Astrocyte (in vitro differentiated cells and primary cell): ENCODE results near the gene PPP2R3B. TPM values are rescaled to one million over a fixed set of nuclear protein-coding genes. Genes with fewer than 3 reads are reported as not detected.
"Not testable (repeated sequence)": the region's sequence is repeated elsewhere in the genome, so short reads cannot be mapped to it uniquely, and the experiment has no call there.

Experiments
- DNase-seq: peaks from one replicate; pipeline ENCODE4 v3.0.0-alpha.2; 2010; ENCODE audit warnings: low read depth
- FAIRE-seq: peaks from 2 replicates; lab custom pipeline; 2011; peaks lifted over from hg19 to GRCh38; lab: Jason Lieb, UNC
- H2AFZ ChIP-seq: 2 replicates; pipeline ENCODE4 v1.6.0; 2012; ENCODE audit warnings: low read depth, low read length, inconsistent platforms
- H3K27ac ChIP-seq: 2 replicates; pipeline ENCODE4 v1.5.1; 2011; ENCODE audit warnings: low read depth, low read length, inconsistent platforms
- H3K27me3 ChIP-seq: 2 replicates; pipeline ENCODE4 v1.6.0; 2011; ENCODE audit warnings: low read length, inconsistent platforms; ENCODE audit not compliant: insufficient read depth
- H3K36me3 ChIP-seq: 2 replicates; pipeline ENCODE4 v1.5.1; 2011; ENCODE audit warnings: low read length, inconsistent platforms; ENCODE audit not compliant: insufficient read depth
- H3K4me1 ChIP-seq: 2 replicates; pipeline ENCODE4 v1.5.1; 2011; ENCODE audit warnings: low read length, inconsistent platforms; ENCODE audit not compliant: insufficient read depth
- H3K4me2 ChIP-seq: 2 replicates; pipeline ENCODE4 v1.6.0; 2012; ENCODE audit warnings: low read length, inconsistent platforms
- H3K4me3 ChIP-seq: 2 replicates; pipeline ENCODE4 v1.5.1; 2011; ENCODE audit warnings: low read depth, mild to moderate bottlenecking, low read length, inconsistent platforms; ENCODE audit not compliant: insufficient read depth
- H3K79me2 ChIP-seq: 2 replicates; pipeline ENCODE4 v1.6.0; 2012; ENCODE audit warnings: mild to moderate bottlenecking, low read length, inconsistent platforms; ENCODE audit not compliant: insufficient read depth
- H3K9ac ChIP-seq: 2 replicates; pipeline ENCODE4 v1.6.0; 2012; ENCODE audit warnings: mild to moderate bottlenecking, low read length, inconsistent platforms
- H3K9me3 ChIP-seq: 2 replicates; pipeline ENCODE4 v1.5.1; 2012; ENCODE audit warnings: low read depth, mild to moderate bottlenecking, low read length, inconsistent platforms; ENCODE audit not compliant: insufficient read depth
- H4K20me1 ChIP-seq: 2 replicates; pipeline ENCODE4 v1.6.0; 2012; ENCODE audit warnings: low read length, inconsistent platforms; ENCODE audit not compliant: insufficient read depth
- H3K27ac Mint-ChIP-seq: one replicate; pipeline ENCODE4 v1.8.0; 2021; ENCODE audit warnings: mild to moderate bottlenecking, mixed read lengths; ENCODE audit not compliant: unreplicated experiment
- H3K27me3 Mint-ChIP-seq: one replicate; pipeline ENCODE4 v1.8.0; 2021; ENCODE audit warnings: low read depth, mixed read lengths; ENCODE audit not compliant: unreplicated experiment
- H3K36me3 Mint-ChIP-seq: one replicate; pipeline ENCODE4 v1.8.0; 2021; ENCODE audit warnings: low read depth, mixed read lengths; ENCODE audit not compliant: unreplicated experiment
- H3K4me1 Mint-ChIP-seq: one replicate; pipeline ENCODE4 v1.8.0; 2021; ENCODE audit warnings: low read depth, mixed read lengths; ENCODE audit not compliant: unreplicated experiment
- H3K4me3 Mint-ChIP-seq: one replicate; pipeline ENCODE4 v1.8.0; 2021; ENCODE audit warnings: mild to moderate bottlenecking, moderate library complexity, mixed read lengths; ENCODE audit not compliant: unreplicated experiment
- H3K9me3 Mint-ChIP-seq: one replicate; pipeline ENCODE4 v1.8.0; 2021; ENCODE audit warnings: mild to moderate bottlenecking, mixed read lengths; ENCODE audit not compliant: unreplicated experiment
- EZH2 ChIP-seq: IDR thresholded peaks from 2 replicates; pipeline ENCODE4 v1.6.1; 2012; ENCODE audit warnings: mild to moderate bottlenecking, low read length, inconsistent platforms; ENCODE audit not compliant: insufficient read depth
- total RNA-seq: library from RNA; stranded (reverse); gene quantifications from 2 replicates; pipeline ENCODE4 v1.2.1, GENCODE V29; 2021
- TF ChIP-seq, protein P1 (sequence below): IDR thresholded peaks from 2 replicates; pipeline ENCODE4 v1.5.1; 2011; ENCODE audit warnings: low read depth, mild to moderate bottlenecking, inconsistent platforms, low read length, moderate library complexity; ENCODE audit not compliant: insufficient read depth

The PPP2R3B gene
- total RNA-seq, 1 donor from 2014 or later: 44.7 TPM

DNA sequence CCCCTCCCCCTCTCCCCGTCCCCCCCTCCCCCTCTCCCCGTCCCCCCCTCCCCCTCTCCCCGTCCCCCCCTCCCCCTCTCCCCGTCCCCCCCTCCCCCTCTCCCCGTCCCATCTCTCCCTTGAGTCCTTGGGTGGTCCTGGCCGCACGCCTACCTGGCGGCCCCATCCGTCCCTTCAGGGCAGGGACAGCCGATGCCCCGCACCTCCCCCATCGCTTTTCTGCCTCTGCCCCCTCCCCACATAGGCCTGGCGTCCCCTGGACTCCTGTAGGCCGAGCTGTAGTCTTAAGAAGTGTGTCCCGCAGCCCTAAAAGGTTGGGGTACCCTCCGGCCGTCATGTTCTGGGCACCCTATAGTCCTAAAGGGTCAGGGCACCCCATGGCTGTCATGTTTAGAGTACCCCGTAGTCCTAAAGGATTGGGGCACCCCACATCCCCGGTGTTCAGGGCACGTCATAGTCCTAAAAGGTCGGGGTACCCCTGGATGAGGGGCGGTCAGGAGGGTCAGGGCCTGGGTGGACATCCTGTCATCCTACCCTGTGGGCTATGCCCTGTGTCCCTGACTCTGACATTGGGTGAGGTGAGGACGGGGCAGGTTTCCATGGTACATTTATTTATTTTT lies 57.3 kb downstream of the PPP2R3B start:
- no peak overlapping the region for H3K4me3 Mint-ChIP-seq
- no peak overlapping the region for H3K4me3 ChIP-seq
- no peaks in the 10 kb centered on the region for H3K27me3 Mint-ChIP-seq
- H4K20me1 ChIP-seq: no peaks in the 10 kb centered on the region
- peaks cover 2% of the 10 kb centered on the region for H3K4me1 Mint-ChIP-seq
- H2AFZ ChIP-seq: no peak overlapping the region
- H3K27ac ChIP-seq: no peak overlapping the region
- no peak overlapping the region for H3K9ac ChIP-seq
- H3K4me2 ChIP-seq: no peak overlapping the region
- FAIRE-seq: no peak
- H3K4me1 ChIP-seq: peaks cover 8% of the 10 kb centered on the region
- H3K27ac Mint-ChIP-seq: no peak overlapping the region
- H3K36me3 ChIP-seq: no peaks in the 10 kb centered on the region
- no peaks in the 10 kb centered on the region for H3K27me3 ChIP-seq
- no peaks in the 10 kb centered on the region for H3K79me2 ChIP-seq
- TF ChIP-seq, protein P1, sequence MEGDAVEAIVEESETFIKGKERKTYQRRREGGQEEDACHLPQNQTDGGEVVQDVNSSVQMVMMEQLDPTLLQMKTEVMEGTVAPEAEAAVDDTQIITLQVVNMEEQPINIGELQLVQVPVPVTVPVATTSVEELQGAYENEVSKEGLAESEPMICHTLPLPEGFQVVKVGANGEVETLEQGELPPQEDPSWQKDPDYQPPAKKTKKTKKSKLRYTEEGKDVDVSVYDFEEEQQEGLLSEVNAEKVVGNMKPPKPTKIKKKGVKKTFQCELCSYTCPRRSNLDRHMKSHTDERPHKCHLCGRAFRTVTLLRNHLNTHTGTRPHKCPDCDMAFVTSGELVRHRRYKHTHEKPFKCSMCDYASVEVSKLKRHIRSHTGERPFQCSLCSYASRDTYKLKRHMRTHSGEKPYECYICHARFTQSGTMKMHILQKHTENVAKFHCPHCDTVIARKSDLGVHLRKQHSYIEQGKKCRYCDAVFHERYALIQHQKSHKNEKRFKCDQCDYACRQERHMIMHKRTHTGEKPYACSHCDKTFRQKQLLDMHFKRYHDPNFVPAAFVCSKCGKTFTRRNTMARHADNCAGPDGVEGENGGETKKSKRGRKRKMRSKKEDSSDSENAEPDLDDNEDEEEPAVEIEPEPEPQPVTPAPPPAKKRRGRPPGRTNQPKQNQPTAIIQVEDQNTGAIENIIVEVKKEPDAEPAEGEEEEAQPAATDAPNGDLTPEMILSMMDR: no peak
- no peak for TF ChIP-seq EZH2
- no peaks in the 10 kb centered on the region for H3K9me3 ChIP-seq
- no peaks in the 10 kb centered on the region for H3K36me3 Mint-ChIP-seq
- H3K9me3 Mint-ChIP-seq: no peaks in the 10 kb centered on the region
- DNase-seq: no peak

DNA sequence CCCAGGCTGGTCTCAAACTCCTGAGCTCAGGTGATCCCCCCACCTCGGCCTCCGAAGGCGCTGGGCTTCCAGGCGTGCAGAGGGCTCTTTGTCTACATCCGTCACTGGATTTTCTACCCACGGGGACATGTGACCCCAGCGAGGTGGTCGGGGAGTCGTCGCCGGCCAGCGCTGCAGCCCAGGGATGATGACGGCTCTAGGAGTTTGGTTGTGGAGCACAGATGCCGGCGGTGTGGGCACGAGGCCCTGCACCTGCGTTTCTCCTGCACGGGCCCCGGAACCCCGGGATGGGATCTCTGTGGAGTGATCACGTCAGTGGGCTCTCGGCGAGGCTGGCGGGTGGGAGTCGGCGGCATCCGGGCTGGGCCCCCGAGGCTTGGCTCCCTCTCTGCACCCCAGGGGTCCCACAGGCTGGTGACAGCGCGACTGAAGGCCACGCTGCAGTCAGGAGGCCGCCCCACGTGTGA lies 59.0 kb downstream of the PPP2R3B start:
- Mint-ChIP-seq H3K27ac (no peak overlapping the region), H3K27me3 (no peaks in the 10 kb centered on the region), H3K4me1 (peaks cover 4% of the 10 kb centered on the region), H3K4me3 (no peak overlapping the region), H3K36me3 (no peaks in the 10 kb centered on the region), H3K9me3 (no peaks in the 10 kb centered on the region)
- Histone ChIP-seq H3K9ac (no peak overlapping the region), H3K4me1 (peaks cover 10% of the 10 kb centered on the region), H3K4me3 (no peak overlapping the region), H3K27me3 (no peaks in the 10 kb centered on the region), H4K20me1 (peaks cover 4% of the 10 kb centered on the region), H3K36me3 (no peaks in the 10 kb centered on the region), H3K9me3 (no peaks in the 10 kb centered on the region), H2AFZ (no peak overlapping the region), H3K4me2 (no peak overlapping the region), H3K27ac (no peak overlapping the region), H3K79me2 (no peaks in the 10 kb centered on the region)
- DNase-seq (no peak), FAIRE-seq (no peak)
- TF ChIP-seq, protein P1: no peak
- TF ChIP-seq EZH2: no peak

DNA sequence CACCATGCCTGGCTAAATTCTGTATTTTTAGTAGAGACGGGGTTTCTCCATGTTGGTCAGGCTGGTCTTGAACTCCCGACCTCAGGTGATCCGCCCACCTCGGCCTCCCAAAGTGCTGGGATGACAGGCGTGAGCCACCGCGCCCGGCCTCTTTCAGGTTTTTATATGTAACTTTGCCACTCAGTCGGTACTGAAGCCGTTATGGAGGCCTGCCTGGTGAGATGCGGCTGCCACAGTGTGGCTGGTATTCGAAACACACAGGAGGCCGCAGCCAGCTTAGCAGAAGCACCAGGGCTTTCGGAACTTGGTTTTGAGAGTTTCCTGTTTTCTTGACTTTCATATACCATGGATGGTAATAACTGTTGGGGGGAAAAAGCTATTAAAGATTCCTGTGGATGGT lies 62.0 kb downstream of the PPP2R3B start:
- peaks cover 12% of the 10 kb centered on the region for H4K20me1 ChIP-seq
- not testable (repeated sequence) for H3K4me2 ChIP-seq, H3K36me3 Mint-ChIP-seq, H3K4me1 Mint-ChIP-seq, H2AFZ ChIP-seq, H3K9me3 Mint-ChIP-seq, H3K4me3 ChIP-seq, H3K4me1 ChIP-seq, DNase-seq, FAIRE-seq, H3K9ac ChIP-seq, H3K9me3 ChIP-seq, H3K36me3 ChIP-seq, H3K79me2 ChIP-seq, H3K27me3 Mint-ChIP-seq, H3K27ac Mint-ChIP-seq, H3K27ac ChIP-seq, H3K4me3 Mint-ChIP-seq, H3K27me3 ChIP-seq
